Measurements from ENCODE around the gene ELP5. TPM values are rescaled to one million over a fixed set of nuclear protein-coding genes. Genes with fewer than 3 reads are reported as not detected.

Gene ELP5
- polyA plus RNA-seq, 6 donors from 2014 or later, result 54.2 to 94.8 (median 80.6) TPM

GRCh38 chr17:7221278-7222092, 30.5 kb upstream of the ELP5 start:
- Mint-ChIP-seq H3K27me3 (no peaks in the 10 kb centered on the region), H3K36me3 (no peaks in the 10 kb centered on the region), H3K9me3 (no peaks in the 10 kb centered on the region), H3K4me1 (peaks cover 27 to 50% (median 41%) of the 10 kb centered on the region in 3 donors), H3K27ac (peak overlapping the region in 4 of 6 donors; percentile 62 to 91 (median 78)), H3K4me3 (peak overlapping the region; percentile 74 to 97 (median 92))
- no peak for ATAC-seq (ENCODE audit: low read depth in 2 of 2)
- DNase-seq, result no peak

DNA sequence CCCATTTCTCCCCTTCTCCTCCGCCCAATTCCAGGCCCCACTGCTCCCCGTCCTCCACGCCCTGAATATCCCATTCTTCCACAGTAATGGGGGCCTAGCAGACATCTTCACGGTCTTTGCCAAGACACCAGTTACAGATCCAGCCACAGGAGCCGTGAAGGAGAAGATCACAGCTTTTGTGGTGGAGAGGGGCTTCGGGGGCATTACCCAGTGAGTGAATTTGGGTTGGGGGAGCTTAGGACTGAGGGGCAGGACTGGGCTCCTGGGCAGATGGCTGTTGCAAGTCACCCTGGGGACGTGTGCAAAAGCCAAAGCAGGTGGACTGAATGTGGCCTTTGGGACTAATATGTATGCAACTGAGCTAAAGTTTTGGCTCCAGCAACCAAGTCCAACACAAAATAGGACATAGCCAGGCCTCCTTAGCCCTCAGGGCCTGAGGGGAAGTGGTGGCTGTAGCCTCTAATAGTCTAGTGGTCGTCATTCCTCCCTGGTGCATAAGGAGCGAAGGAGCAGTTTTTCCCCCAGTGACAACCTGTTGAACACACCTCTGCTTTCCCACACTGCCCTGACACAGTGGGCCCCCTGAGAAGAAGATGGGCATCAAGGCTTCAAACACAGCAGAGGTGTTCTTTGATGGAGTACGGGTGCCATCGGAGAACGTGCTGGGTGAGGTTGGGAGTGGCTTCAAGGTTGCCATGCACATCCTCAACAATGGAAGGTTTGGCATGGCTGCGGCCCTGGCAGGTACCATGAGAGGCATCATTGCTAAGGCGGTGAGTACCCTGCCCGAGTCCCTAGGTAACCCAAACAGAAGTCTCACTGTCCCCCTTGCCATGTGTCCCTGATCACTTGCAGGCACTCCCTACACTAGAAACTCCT, 29.7 kb upstream of the ELP5 start:
- Mint-ChIP-seq H3K36me3 (no peaks in the 10 kb centered on the region), H3K4me3 (peak overlapping the region in 3 of 8 donors; percentile 59 to 91 (median 74)), H3K9me3 (no peaks in the 10 kb centered on the region), H3K4me1 (peaks cover 26 to 45% (median 36%) of the 10 kb centered on the region in 3 donors), H3K27me3 (no peaks in the 10 kb centered on the region), H3K27ac (no peak overlapping the region)
- ATAC-seq (ENCODE audit: low read depth in 2 of 2) (no peak), DNase-seq (no peak)

GRCh38 chr17:7222972-7223292, 29.1 kb upstream of the ELP5 start:
- H3K27me3 Mint-ChIP-seq, result no peaks in the 10 kb centered on the region
- no peak overlapping the region for H3K27ac Mint-ChIP-seq
- no peaks in the 10 kb centered on the region for H3K9me3 Mint-ChIP-seq
- peak overlapping the region in 1 of 8 donors; percentile 38 for H3K4me3 Mint-ChIP-seq
- no peak for ATAC-seq (ENCODE audit: low read depth in 2 of 2)
- peaks cover 0 to 4% of the 10 kb centered on the region in 2 donors for H3K36me3 Mint-ChIP-seq
- no peak for DNase-seq
- H3K4me1 Mint-ChIP-seq, result peaks cover 22 to 40% (median 31%) of the 10 kb centered on the region in 3 donors

DNA sequence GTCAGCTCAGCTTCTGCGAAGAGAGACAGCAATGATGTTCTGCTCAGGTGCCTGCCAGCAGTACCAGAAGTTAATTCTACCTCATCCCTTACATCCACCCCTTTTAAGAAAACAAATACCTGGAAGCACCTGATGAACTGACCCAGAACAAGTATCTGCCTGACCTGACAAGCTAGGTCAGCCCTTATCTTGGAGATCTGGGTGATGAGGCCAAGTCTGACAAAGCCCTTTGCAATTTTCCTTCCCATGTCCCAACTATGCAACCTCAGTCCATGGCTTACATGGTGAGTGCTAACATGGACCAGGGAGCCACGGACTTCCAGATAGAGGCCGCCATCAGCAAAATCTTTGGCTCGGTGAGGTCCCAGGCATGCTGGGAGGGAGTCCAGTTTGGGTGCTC, 28.6 kb upstream of the ELP5 start:
- peak overlapping the region in 1 of 6 donors; percentile 6 for H3K27ac Mint-ChIP-seq
- H3K27me3 Mint-ChIP-seq, result no peaks in the 10 kb centered on the region
- ATAC-seq (ENCODE audit: low read depth in 2 of 2) (no peak), DNase-seq (no peak)
- peaks cover 0 to 9% of the 10 kb centered on the region in 2 donors for H3K36me3 Mint-ChIP-seq
- H3K4me1 Mint-ChIP-seq, result peaks cover 22 to 36% (median 26%) of the 10 kb centered on the region in 3 donors
- H3K4me3 Mint-ChIP-seq, result no peak overlapping the region
- no peaks in the 10 kb centered on the region for H3K9me3 Mint-ChIP-seq

DNA sequence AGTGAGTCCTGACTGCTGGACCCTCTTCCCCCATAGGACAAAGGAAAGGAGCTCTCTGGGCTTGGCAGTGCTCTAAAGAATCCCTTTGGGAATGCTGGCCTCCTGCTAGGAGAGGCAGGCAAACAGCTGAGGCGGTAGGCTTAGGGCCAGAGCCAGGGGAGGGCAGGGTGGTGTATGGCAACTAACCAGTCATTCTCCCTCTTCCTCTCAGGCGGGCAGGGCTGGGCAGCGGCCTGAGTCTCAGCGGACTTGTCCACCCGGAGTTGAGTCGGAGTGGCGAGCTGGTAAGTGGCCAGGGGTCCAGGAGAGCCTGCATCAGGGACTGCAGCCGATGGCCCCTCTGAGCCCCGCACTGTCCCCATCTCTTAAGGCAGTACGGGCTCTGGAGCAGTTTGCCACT, 27.9 kb upstream of the ELP5 start:
- no peaks in the 10 kb centered on the region for H3K27me3 Mint-ChIP-seq
- DNase-seq (no peak), ATAC-seq (ENCODE audit: low read depth in 2 of 2) (no peak)
- no peaks in the 10 kb centered on the region for H3K9me3 Mint-ChIP-seq
- H3K4me1 Mint-ChIP-seq, result peaks cover 18 to 28% (median 20%) of the 10 kb centered on the region in 3 donors
- no peak overlapping the region for H3K27ac Mint-ChIP-seq
- peaks cover 0 to 9% of the 10 kb centered on the region in 2 donors for H3K36me3 Mint-ChIP-seq
- peak overlapping the region in 1 of 8 donors; percentile 6 for H3K4me3 Mint-ChIP-seq

GRCh38 chr17:7224661-7225111, 27.3 kb upstream of the ELP5 start:
- ATAC-seq (ENCODE audit: low read depth in 2 of 2), result no peak
- Mint-ChIP-seq H3K27me3 (no peaks in the 10 kb centered on the region), H3K36me3 (peaks cover 0 to 9% of the 10 kb centered on the region in 2 donors)

GRCh38 chr17:7225711-7226331, 26.2 kb upstream of the ELP5 start:
- H3K4me3 Mint-ChIP-seq, result no peak overlapping the region
- no peaks in the 10 kb centered on the region for H3K27me3 Mint-ChIP-seq
- ATAC-seq (ENCODE audit: low read depth in 2 of 2), result no peak
- H3K36me3 Mint-ChIP-seq, result peaks cover 0 to 9% of the 10 kb centered on the region in 2 donors
- H3K9me3 Mint-ChIP-seq, result no peaks in the 10 kb centered on the region
- H3K4me1 Mint-ChIP-seq, result peaks cover 6 to 14% (median 8%) of the 10 kb centered on the region in 3 donors
- DNase-seq, result no peak
- H3K27ac Mint-ChIP-seq, result no peak overlapping the region

More at GRCh38 chr17:7224661-7225111, 27.3 kb upstream of the ELP5 start:
- Mint-ChIP-seq H3K4me1 (peaks cover 14 to 23% (median 14%) of the 10 kb centered on the region in 3 donors), H3K9me3 (no peaks in the 10 kb centered on the region), H3K27ac (no peak overlapping the region), H3K4me3 (peak overlapping the region in 1 of 8 donors; percentile 42)
- no peak for DNase-seq

- no peak for ATAC-seq (ENCODE audit: low read depth in 2 of 2)
- H3K9me3 Mint-ChIP-seq, result no peaks in the 10 kb centered on the region
- no peaks in the 10 kb centered on the region for H3K27me3 Mint-ChIP-seq
- H3K4me3 Mint-ChIP-seq, result peak overlapping the region in 1 of 8 donors; percentile 6
- H3K4me1 Mint-ChIP-seq, result peaks cover 3 to 6% (median 6%) of the 10 kb centered on the region in 3 donors
- no peak for DNase-seq
- peaks cover 0 to 9% of the 10 kb centered on the region in 2 donors for H3K36me3 Mint-ChIP-seq
- H3K27ac Mint-ChIP-seq, result no peak overlapping the region
Measured at GRCh38 chr17:7226721-7227710, 25.0 kb upstream of the ELP5 start.

GRCh38 chr17:7228920-7229319, 23.1 kb upstream of the ELP5 start:
- no peak for ATAC-seq (ENCODE audit: low read depth in 2 of 2)
- no peaks in the 10 kb centered on the region for H3K27me3 Mint-ChIP-seq
- no peak for DNase-seq
- H3K9me3 Mint-ChIP-seq, result no peaks in the 10 kb centered on the region
- H3K36me3 Mint-ChIP-seq, result peaks cover 0 to 9% of the 10 kb centered on the region in 2 donors
- H3K4me3 Mint-ChIP-seq, result no peak overlapping the region
- peaks cover 21% of the 10 kb centered on the region in 3 donors for H3K4me1 Mint-ChIP-seq
- H3K27ac Mint-ChIP-seq, result no peak overlapping the region

DNA sequence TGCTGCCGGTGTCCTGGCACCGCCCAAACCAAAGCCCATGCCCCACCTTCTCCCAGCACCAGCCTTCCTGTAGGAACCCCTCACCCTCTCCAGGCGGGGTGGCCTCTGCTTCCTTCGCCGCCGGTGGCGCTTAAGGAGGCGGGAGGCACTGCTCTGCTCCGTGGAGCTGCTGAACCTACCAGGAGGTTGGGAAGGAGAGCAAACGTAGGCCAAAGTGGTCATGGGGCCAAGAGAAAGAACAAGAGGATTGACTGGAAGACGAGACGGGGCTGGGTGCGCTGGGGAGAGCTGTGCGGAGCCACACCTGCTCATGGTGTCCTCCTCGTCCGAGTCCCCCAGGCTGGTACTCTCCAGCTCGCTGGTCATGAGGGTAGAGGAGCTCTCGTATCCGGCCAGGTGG, 22.5 kb upstream of the ELP5 start:
- H3K4me3 Mint-ChIP-seq, result no peak overlapping the region
- H3K9me3 Mint-ChIP-seq, result no peaks in the 10 kb centered on the region
- H3K27ac Mint-ChIP-seq, result no peak overlapping the region
- no peaks in the 10 kb centered on the region for H3K27me3 Mint-ChIP-seq
- no peak for ATAC-seq (ENCODE audit: low read depth in 2 of 2)
- peaks cover 0 to 9% of the 10 kb centered on the region in 2 donors for H3K36me3 Mint-ChIP-seq
- no peak for DNase-seq
- peaks cover 23 to 26% (median 25%) of the 10 kb centered on the region in 3 donors for H3K4me1 Mint-ChIP-seq

DNA sequence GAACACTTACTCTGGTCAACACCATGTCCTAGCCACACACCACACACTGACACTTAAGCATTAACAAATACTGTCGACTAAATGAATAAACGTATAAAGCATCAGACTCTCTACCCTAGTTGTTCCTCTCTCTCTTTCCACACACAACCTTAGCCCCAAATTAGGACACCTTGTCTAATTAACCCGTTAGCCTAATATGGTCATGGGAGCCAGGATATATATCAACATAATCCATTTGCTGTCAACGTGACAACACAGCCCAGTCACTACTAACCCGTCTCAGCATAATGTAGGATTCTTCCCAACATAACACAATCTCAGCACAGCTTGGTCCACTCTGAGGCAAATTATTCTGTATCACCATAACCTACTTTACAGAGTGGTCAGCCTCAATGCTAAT, 19.9 kb upstream of the ELP5 start:
- Mint-ChIP-seq H3K27ac (peak overlapping the region in 1 of 6 donors; percentile 12), H3K4me1 (peaks cover 43 to 53% (median 48%) of the 10 kb centered on the region in 3 donors), H3K36me3 (peaks cover 0 to 14% of the 10 kb centered on the region in 2 donors), H3K9me3 (no peaks in the 10 kb centered on the region), H3K27me3 (no peaks in the 10 kb centered on the region), H3K4me3 (peak overlapping the region in 3 of 8 donors; percentile 8 to 23 (median 12))
- DNase-seq (no peak), ATAC-seq (ENCODE audit: low read depth in 2 of 2) (no peak)

DNA sequence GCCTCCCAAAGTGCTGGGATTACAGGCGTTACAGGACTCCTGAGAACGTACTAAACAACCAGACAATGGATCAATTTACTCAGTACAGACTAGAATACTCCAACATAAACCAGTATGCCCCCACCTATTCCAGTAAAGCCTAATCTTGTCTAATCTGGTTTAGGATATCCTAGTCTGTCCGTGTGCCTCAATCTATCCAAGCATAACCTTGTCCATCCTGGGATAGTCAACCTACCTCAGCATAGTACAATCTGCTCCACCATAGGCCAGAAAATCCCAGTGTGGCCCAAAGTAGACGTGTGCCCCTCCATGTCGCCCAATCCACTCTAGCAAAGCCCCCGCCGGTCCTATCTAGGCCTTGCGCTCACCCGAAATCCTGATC, 18.3 kb upstream of the ELP5 start:
- peaks cover 51 to 56% (median 52%) of the 10 kb centered on the region in 3 donors for H3K4me1 Mint-ChIP-seq
- no peaks in the 10 kb centered on the region for H3K9me3 Mint-ChIP-seq

More for the DNA sequence above, 18.3 kb upstream of the ELP5 start:
- DNase-seq (no peak), ATAC-seq (ENCODE audit: low read depth in 2 of 2) (peak in 1 of 2 donors; percentile 2)
- Mint-ChIP-seq H3K27me3 (no peaks in the 10 kb centered on the region), H3K36me3 (peaks cover 0 to 8% of the 10 kb centered on the region in 2 donors), H3K27ac (peak overlapping the region in 5 of 6 donors; percentile 81 to 97 (median 92)), H3K4me3 (peak overlapping the region; percentile 84 to 97 (median 92))
